H1 (cell line): ENCODE data around the gene GADD45GIP1. TPM values are rescaled to one million over a fixed set of nuclear protein-coding genes. Genes with fewer than 3 reads are reported as not detected.

Experiments used
- CEBPB ChIP-seq: IDR thresholded peaks from 2 replicates; pipeline ENCODE4 v1.6.1; 2012; ENCODE audit warnings: low read depth, low read length
- HDAC6 ChIP-seq: IDR thresholded peaks from one replicate; pipeline ENCODE4 v1.7.1; 2012; ENCODE audit warnings: low read depth, mild to moderate bottlenecking, inconsistent platforms, low read length, moderate library complexity
- NRF1 ChIP-seq: IDR thresholded peaks from 2 replicates; pipeline ENCODE4 v1.6.1; 2011; ENCODE audit warnings: mild to moderate bottlenecking, low read depth, low read length, improper control_type of control experiment
- PHF8 ChIP-seq: fragments of 200-600 bp; sonication (generic); conservative IDR thresholded peaks from 2 replicates; pipeline ENCODE4 v1.7.1; 2012; ENCODE audit warnings: low read depth, mild to moderate bottlenecking, inconsistent platforms, low read length, moderate library complexity
- RNF2 ChIP-seq: fragments of 200-900, 300-1000 bp; sonication (generic); IDR thresholded peaks from 2 replicates; pipeline ENCODE4 v1.7.1; 2016; ENCODE audit warnings: borderline replicate concordance, low read depth, mild to moderate bottlenecking, antibody characterized with exemption, low read length; ENCODE audit not compliant: poor library complexity, severe bottlenecking; ENCODE audit errors: missing control alignments
- TEAD4 ChIP-seq: IDR thresholded peaks from 2 replicates; pipeline ENCODE4 v1.6.1; 2012; ENCODE audit warnings: low read depth, low read length, inconsistent platforms, mixed read lengths
- polyA plus RNA-seq, 7 experiments: library from polyadenylated mRNA; depleted of rRNA in 3 of 7; stranded (reverse) in 5 of 7; unstranded in 2 of 7; fragments of >200 nt in 5 of 7; fragments of 200-250 nt in 2 of 7; gene quantifications; 1 replicate in 5 of 7; 2 replicates in 1 of 7; 4 replicates in 1 of 7; pipeline versions ENCODE4 v1.2.1 to v1.2.3, GENCODE V29; 2011 to 2013; ENCODE audit warnings: missing spikeins in 2 of 7, mixed read lengths in 2 of 7
- total RNA-seq: library from RNA; stranded (reverse); fragmentation: NEBNext Ultra II Directional; extraction: Animal tissue kit (Norgen Biotek cat#: 25700); gene quantifications from 2 replicates; pipeline ENCODE4 v1.2.1, GENCODE V29; 2021

Gene GADD45GIP1
- total and polyA plus RNA-seq, 2 of the 8 experiments (the other 6 are each of a cell fraction or from before 2014, with no cell fraction given) = 42.2 to 42.6 TPM

DNA sequence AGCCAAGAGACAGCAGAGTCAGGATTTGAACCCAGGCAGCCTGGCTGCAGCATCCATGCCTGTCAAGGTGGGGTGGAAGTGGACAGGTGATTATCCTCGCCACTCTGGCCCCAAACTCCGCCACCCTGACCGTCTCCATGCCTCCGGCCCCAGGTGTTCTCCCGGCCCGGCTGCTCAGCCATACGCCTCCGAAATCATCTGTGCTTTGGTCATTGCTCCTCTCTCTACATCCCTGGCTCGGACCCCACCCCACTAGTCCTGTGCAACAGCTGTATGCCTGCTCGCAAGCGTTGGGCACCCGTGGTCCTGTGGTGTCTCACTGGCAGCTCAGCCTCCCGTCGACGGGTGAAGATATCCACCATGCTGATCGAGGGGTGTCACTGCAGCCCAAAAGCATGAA, 16.2 kb upstream of the GADD45GIP1 start (continued):
- TF ChIP-seq TEAD4 (no peak), NRF1 (no peak), HDAC6 (no peak), PHF8 (no peak), RNF2 (no peak), CEBPB (no peak)
